ENCODE measurements around the gene HECTD3. TPM values are rescaled to one million over a fixed set of nuclear protein-coding genes. Genes with fewer than 3 reads are reported as not detected.
"Not testable (repeated sequence)": the region's sequence is repeated elsewhere in the genome, so short reads cannot be mapped to it uniquely, and the experiment has no call there.

HECTD3 gene
- polyA plus RNA-seq, 1 donor (not counting 4 experiments of a cell fraction or from before 2014, with no cell fraction given), result 28.1 TPM

- Histone ChIP-seq H4K20me1 (ENCODE audit: control insufficient read depth, extremely low read depth, insufficient read depth, low read length) (no peaks in the 10 kb centered on the region), H3K27me3 (ENCODE audit: control insufficient read depth, extremely low read depth, insufficient read depth, low read length) (no peaks in the 10 kb centered on the region), H3K36me3 (ENCODE audit: control insufficient read depth in 2 of 2, extremely low read depth in 1 of 2, insufficient read depth in 2 of 2, low read length in 2 of 2) (peaks cover 20 to 39% of the 10 kb centered on the region in 2 experiments), H3K9me1 (ENCODE audit: control insufficient read depth, extremely low read depth, insufficient read depth, low read length) (no peaks in the 10 kb centered on the region), H3K27ac (ENCODE audit: control insufficient read depth, insufficient read depth, low read length) (no peak overlapping the region), H3K4me1 (ENCODE audit: control insufficient read depth, extremely low read depth, insufficient read depth, low read length) (no peaks in the 10 kb centered on the region), H3K9ac (ENCODE audit: control insufficient read depth, extremely low read depth, insufficient read depth, low read length) (no peak overlapping the region), H3K4me3 (ENCODE audit: control insufficient read depth in 2 of 3, extremely low read depth in 1 of 3, insufficient read depth in 2 of 3, low read depth in 1 of 3, low read length in 3 of 3) (no peak overlapping the region), H3K4me2 (ENCODE audit: control insufficient read depth, extremely low read depth, insufficient read depth, low read depth, low read length) (no peak overlapping the region), H2AFZ (ENCODE audit: control insufficient read depth, low read length) (no peak overlapping the region), H3K79me2 (ENCODE audit: control insufficient read depth, insufficient read depth, low read length) (no peaks in the 10 kb centered on the region), H3K9me3 (ENCODE audit: control insufficient read depth, low read depth, low read length) (no peaks in the 10 kb centered on the region)
- dilution Hi-C loops (cut with MboI; ENCODE audit: extremely low pct_ligation_motif_present, low sequenced_read_pairs), result no loop called here
- TF ChIP-seq EZH2 (IDR thresholded peaks at IDR 0.05; ENCODE audit: low read length), result no peak
- TF ChIP-seq, protein P1, sequence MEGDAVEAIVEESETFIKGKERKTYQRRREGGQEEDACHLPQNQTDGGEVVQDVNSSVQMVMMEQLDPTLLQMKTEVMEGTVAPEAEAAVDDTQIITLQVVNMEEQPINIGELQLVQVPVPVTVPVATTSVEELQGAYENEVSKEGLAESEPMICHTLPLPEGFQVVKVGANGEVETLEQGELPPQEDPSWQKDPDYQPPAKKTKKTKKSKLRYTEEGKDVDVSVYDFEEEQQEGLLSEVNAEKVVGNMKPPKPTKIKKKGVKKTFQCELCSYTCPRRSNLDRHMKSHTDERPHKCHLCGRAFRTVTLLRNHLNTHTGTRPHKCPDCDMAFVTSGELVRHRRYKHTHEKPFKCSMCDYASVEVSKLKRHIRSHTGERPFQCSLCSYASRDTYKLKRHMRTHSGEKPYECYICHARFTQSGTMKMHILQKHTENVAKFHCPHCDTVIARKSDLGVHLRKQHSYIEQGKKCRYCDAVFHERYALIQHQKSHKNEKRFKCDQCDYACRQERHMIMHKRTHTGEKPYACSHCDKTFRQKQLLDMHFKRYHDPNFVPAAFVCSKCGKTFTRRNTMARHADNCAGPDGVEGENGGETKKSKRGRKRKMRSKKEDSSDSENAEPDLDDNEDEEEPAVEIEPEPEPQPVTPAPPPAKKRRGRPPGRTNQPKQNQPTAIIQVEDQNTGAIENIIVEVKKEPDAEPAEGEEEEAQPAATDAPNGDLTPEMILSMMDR (optimal IDR thresholded peaks at IDR 0.05 in 1 of 3, IDR thresholded peaks at IDR 0.05 in 1 of 3, conservative IDR thresholded peaks at IDR 0.05 in 1 of 3; ENCODE audit: extremely low read depth in 1 of 3, insufficient read depth in 2 of 3, low read length in 3 of 3), result no peak
- no peak for FAIRE-seq
- DNase-seq (ENCODE audit: low read depth, low spot score), result no peak
Measured at GRCh38 chr1:45002650-45003645, 8.2 kb downstream of the HECTD3 start.

DNA sequence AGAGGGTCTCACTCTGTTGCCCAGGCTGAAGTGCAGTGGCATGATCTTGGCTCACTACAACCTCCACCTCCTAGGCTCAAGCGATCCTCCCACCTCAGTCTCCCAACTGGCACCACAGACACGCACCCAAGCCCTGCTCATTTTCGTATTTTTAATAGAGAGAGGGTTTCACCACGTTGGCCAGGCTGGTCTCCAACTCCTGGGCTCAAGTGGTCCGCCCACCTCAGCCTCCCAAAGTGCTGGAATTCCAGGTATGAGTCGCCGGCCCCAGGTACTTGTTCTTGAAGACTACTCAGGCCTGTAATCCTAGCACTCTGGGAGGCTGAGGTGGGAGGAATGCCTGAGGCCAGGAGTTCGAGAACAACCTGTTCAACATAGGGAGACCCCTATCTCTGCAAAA lies 9.5 kb downstream of the HECTD3 start:
- H3K9me3 ChIP-seq (ENCODE audit: control insufficient read depth, low read depth, low read length); H2AFZ ChIP-seq (ENCODE audit: control insufficient read depth, low read length); H3K4me2 ChIP-seq (ENCODE audit: control insufficient read depth, extremely low read depth, insufficient read depth, low read depth, low read length); H4K20me1 ChIP-seq (ENCODE audit: control insufficient read depth, extremely low read depth, insufficient read depth, low read length); H3K9me1 ChIP-seq (ENCODE audit: control insufficient read depth, extremely low read depth, insufficient read depth, low read length); H3K4me3 ChIP-seq (ENCODE audit: control insufficient read depth in 2 of 3, extremely low read depth in 1 of 3, insufficient read depth in 2 of 3, low read depth in 1 of 3, low read length in 3 of 3); H3K27me3 ChIP-seq (ENCODE audit: control insufficient read depth, extremely low read depth, insufficient read depth, low read length); H3K9ac ChIP-seq (ENCODE audit: control insufficient read depth, extremely low read depth, insufficient read depth, low read length); H3K4me1 ChIP-seq (ENCODE audit: control insufficient read depth, extremely low read depth, insufficient read depth, low read length); H3K79me2 ChIP-seq (ENCODE audit: control insufficient read depth, insufficient read depth, low read length); DNase-seq (ENCODE audit: low read depth, low spot score); H3K27ac ChIP-seq (ENCODE audit: control insufficient read depth, insufficient read depth, low read length); FAIRE-seq; dilution Hi-C loops (cut with MboI; ENCODE audit: extremely low pct_ligation_motif_present, low sequenced_read_pairs): not testable (repeated sequence)
- peaks cover 18 to 25% of the 10 kb centered on the region in 2 experiments for H3K36me3 ChIP-seq (ENCODE audit: control insufficient read depth in 2 of 2, extremely low read depth in 1 of 2, insufficient read depth in 2 of 2, low read length in 2 of 2)

All from keratinocyte (primary cell).